GM18517 (cell line): ENCODE measurements around the gene MFNG.

Source experiments
- ATAC-seq: cut with Tn5 transposase; IDR thresholded peaks from one replicate; pipeline ENCODE4 v1.9.1; 2021; ENCODE audit warnings: mild to moderate bottlenecking, moderate library complexity; ENCODE audit not compliant: unreplicated experiment

MFNG gene

DNA sequence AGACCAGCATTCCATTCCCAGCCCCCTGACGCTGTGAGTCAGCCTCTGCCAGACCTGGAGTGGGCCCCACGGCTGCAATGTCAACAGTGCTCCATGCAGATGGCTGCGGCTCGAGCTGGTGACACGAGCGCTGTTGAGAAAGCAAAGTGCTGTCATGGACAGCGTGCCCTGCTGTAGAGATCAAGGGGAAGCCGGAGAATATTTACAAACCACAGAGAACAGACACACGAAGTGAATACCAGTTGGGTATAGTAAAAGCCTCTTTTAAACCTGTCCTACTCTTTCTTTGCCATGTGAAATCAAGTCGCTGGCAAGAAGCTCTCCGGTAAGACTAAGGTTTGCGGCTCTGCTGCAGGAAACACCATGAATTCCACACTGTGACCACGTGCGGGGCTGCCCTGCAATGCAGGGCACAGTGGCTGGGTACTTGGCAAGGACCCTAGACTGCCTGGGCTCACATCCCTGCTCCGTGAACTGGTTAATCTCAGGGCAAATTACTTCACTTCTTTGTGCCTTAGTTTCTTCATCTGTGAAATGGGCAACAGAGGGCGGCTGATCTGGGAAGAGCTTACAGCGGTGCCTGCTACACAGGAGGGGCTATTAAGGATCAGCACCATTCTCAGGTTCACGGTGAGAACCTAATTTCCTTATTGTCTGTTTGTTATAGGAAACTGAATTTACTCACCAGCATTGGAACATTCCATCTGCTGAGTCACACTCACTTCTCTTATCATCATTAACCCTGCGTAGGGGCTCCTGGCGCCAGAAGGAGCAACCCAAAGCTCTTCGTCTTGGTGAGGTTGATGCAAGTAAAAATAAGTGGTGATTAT is 31.1 kb downstream of the MFNG start:
- no peak for ATAC-seq

DNA sequence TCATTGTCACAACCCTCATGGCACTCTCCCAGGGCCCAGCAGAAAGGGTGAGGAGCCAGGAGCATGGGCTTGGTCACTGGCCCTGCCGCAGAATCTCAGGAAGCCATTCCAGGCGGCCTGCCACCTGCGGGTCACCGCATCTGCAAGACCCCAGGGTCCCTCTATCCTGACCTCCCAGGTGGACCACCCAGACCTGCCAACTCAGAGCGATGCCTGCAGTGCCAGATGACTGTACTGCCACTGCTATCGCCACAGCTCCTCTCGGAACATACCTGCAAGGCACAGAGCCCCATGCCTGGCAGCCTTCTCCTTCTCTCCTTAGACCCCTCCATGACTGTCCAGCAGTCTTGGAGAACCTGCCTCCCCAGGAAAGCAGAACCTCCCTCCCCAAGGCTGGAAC is 32.5 kb downstream of the MFNG start:
- no peak for ATAC-seq

DNA sequence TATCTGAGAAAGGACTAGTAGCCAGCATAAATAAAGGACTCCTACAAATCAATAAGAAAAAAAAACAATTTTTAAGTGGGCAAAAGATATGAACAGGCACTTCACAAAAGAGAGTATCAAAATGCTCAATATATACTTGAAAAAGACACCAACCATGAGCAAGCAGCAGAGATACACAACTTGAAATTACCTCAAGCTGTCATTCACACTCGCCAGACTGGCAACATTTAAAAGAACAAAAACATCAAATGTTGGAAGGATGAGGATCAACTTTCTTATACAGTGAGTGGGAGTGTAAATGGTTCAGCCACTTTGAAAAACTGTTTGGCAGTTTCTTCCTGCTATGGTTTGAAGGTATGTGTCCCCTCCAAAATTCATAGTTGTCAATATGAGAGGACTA is 35.0 kb downstream of the MFNG start:
- ATAC-seq = no peak

DNA sequence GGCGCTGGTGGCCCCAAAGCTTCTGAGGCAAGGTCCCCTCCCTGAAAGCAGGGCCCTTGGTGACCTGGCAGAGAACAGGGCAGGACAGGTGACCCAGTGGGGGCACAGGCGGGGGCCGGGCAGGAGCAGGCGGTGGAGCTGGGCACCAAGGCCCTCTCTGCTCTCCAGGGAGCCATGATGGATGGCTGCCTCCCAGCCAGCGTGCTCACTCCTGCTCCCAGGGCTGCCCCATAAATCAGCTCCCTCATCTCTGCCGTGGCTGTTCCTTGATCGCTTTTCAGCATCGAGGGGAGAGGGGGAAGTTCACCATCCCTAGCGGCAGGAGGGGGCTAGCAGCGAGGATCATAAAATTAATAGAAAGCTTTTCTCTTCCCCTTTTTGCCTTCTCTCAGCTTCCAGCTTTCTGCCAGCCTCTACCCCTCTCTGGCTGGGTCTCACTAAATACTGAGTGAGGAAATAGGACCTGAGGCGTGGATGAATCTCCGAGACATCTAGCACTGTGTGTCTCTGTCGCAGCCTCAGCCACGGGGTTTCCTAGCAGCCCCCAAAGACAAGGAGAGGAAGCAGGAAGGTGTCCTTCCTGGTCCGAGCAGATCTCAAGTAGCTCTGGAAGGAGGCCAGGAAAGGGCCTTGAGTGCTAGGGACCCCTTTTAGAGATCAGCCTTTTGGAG is 36.7 kb downstream of the MFNG start:
- ATAC-seq = no peak

DNA sequence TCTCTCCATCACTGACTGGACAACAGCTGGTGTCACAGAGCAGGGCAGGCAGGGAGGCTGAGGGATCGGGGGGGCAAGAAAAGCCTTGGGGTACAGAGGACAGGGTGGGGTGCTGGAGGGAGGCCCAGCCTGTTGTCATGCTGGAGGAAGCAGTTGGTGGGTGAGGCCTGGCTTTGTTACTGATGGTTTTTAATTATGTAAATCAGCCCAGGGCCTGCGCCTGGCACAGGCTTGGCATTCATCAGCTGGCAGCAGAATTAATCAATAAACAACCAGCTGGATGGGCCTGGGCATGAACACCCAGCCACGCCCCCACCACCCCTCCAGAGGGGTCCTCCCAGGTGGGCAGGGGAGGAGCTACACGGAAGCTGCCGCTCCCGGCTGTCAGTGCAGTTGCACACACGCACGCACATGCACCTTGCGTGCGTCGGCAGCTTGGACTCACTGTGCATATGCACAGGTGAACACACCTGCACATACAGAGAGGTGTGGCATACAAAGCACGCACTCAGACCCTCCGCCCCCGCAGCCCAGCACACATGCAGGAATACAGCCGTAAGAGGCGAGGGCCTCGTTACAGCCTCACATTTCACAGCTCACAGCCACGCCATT is 37.6 kb downstream of the MFNG start:
- ATAC-seq = no peak

DNA sequence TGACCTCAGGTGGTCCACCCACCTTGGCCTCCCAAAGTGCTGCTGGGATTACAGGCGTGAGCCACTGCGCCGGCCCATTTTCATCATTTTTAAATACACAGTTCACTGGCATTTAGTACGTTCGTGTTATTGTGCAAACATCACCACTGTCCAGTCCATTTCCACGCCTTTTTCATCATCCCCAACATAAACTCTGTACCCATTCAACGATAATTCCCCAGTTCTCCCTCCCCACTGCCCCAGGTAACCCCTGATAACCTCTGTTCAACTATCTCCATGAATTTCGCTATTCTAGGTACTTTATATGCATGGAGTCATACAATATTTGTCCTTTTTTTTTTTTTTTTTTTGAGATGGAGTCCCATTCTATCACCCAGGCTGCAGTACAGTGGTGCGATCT is 40.7 kb downstream of the MFNG start:
- ATAC-seq = no peak

DNA sequence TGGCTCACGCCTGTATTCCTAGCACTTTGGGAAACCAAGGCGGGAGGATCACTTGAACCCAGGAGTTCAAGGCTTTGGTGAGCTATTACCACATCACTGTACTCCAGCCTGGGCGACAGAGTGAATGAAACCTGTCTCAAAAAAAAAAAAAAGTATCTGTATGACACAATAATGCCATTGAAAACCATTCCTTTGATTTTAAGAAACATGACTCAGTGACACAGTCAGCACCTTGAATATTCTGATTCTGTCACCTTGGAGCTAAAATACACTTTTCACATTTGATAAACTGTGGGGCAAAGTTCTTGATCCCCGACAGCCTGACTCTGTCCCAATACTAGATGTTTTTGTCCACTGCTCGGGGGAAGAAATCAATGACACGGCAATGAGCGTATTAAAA is 42.2 kb downstream of the MFNG start:
- no peak for ATAC-seq

DNA sequence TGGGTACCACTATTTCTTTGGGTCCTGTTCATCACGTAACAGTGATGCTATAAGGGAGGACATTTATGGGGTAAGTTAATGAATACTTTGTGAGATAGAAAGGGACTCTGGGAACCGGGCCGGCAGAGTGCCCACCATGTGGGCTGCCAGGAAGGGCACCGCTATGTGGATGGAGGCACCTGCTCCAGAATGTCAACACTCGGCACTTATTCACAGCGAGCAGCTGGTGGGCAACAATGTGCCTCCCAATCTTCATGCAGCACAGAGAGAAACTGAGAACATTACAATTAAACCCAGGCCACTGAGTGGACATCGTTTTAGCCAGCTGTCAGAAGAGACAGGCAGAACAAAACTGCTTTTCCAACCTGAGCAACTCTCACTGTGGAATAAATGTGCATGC is 43.1 kb downstream of the MFNG start:
- no peak for ATAC-seq

DNA sequence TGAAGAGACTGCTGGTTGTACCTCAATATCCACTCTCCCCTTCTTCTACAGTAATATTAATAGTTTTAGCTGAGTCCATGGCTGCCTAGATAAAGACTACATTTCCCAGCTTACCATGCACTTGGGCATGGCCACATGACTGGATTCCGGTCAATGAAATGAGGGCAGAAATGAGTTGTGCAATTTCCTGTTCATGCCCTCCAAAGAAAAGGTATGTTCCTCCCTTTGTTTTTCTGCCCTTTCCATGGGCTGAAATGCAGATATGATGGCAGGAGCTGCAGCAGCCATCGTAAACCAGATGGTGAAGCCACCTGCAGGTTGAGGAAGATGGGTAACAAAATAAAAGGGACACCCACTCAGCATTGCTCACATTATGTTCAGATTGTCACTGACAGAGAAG is 43.6 kb downstream of the MFNG start:
- no peak for ATAC-seq

DNA sequence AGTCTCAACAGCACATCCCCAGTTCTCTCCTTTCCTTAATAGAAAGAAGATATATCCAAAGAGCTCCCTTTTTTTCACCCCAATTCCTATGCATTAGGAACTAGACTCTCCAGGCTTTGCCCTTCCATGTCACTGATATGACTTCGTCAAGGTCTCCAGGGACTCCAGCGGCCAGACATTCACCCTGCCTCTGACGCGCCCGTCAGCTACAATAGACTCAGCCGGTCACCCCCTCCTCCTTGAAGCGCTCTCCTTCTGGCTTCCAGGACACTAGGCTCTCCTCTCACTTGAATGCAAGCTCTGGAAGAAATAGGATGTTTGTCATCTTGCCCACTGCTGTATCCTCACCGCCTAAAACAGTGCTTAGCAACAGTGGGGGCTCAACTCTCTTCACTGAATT is 44.0 kb downstream of the MFNG start:
- no peak for ATAC-seq

DNA sequence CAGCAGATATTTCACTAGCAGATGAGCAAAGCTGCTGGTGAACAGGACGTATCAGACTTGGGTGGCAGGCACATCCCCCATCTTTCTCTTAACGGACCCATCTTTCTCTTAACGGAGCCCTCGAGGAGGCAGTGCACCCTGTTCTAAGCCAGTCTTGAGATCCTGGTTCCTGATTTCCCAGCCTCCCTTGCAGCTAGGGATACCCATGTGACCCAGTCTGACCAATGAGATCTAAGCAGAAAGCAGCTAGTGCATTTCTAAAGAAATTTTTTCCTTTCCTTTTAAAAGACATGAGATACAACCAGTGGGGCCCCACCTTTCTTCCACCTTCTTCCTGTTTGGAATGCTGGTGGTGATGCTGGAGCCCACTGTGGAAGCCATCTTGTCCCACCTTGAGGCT is 45.3 kb downstream of the MFNG start:
- no peak for ATAC-seq

DNA sequence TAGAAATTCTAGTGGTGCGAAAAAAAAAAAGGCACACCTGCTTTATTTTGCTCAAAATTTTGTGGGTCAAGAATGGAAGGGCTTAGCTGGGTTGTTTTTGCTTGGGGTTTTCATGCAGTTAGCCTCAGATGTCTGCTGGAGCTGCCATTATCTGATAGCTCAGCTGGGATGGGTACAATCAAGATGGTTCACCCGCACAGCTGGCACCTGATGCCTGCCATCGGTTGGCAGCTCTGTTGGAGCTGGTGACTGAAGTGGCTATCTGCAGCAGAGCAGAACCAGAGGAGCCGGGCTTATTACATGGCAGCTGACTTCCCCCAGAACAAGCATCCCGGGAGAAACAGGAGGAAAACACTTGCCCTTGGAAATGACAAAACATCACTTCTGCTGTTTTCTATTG is 46.8 kb downstream of the MFNG start:
- ATAC-seq = no peak

DNA sequence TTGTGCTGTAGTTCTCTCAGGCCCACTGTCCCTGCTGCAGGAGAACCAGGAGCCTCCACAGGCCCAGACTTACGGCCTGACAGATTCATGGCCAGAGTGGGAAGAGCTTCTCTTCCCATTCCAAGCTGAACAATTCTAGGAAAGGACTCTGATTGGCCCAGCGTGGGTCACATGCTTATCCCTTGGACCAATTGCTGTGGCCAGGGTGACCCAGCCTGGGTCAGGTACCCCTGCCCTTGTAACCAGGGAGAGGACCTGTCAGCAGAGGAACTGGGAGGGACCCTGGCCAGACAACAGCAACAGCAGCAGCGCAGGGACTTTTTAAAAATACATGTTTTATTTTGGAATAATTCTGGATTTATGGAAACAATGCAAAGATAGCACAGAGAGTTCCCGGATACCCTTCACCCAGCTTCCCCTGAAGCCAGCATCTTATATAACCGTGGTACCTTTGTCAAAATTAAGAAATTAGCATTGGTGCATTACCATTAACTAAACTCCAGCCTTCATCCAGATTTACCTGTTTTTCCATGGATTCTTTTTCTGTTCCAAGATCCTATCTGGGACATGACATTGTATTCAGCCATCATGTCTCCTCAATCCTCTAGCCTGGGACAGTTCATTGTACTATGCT is 50.1 kb downstream of the MFNG start:
- no peak for ATAC-seq

DNA sequence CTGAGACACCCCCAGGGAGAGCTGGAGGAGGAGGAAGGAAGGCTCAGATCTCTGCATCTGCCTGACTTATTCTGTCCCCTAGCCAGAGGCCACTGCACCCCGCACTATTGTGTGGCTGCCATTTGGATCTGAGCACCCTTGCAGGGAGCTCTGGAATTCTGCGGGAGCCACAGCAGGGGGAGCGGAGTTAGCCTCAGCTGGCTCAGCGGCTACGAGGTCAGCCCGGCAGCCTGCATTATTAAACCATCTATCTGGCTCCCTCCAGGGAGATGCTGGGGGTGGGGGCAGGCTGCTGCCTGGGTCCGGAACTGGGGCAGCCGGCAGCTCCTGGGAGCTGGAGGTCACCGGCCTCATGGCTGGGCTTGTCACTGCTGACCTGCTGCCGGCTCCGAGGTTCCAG is 52.4 kb downstream of the MFNG start:
- ATAC-seq = no peak

DNA sequence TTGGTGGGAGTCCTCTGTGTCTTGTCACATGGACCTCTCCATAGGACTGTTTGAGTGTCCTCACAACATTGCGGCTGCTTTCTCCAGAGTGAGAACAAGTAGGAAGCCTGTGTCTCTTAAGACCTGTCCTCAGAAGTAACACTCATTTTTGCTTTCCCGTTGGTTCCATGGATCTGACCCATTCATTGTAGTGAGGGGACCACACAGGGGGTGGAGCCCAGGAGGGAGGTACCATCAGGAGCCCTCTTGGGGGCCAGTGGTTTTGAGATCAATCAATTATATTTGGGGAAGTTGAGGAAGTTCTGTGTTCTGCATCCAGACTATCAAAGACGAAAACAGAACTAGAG is 53.5 kb downstream of the MFNG start:
- ATAC-seq = no peak

DNA sequence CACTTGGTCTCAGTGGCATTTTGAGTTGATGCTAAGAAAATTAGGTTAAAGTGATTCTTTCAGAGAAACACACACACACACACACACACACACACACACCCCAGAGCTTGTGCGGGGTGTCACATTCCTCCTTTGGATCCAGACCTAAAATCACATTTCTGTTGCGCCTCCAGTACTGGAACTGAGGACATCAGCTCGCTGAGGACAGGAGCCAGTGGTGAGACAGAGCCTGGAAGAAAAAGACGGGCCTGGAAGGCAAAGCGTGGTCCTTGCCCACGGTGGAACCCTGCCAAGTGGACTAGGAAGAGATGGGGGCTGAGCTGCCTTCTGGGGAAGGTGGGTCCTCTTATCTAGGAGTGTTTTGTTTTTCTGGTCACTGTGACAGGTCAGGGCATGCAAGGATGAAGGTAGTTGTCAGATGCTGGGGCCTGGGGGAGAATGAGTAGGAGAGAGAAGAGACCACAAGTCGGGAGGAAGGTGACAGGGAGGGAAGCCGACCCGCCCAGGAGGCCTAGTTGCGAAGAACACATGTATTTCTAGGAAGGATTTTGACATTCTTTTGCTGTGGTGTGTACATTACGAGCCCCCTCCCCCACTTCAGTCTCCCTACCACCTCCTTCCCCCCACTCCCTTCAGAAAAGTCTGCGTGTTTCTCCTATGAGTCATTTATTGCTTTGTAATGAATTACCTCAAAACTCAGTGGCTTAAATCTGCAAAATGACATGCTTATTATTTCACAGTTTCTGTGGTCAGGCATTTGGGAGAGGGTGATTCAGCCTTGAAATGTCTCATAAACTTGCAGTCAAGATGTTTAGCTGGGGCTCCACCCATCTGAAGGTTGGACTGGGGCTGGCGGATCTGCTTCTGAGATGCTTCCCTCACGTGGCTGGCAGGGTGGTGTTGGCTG is 54.1 kb downstream of the MFNG start:
- no peak for ATAC-seq

DNA sequence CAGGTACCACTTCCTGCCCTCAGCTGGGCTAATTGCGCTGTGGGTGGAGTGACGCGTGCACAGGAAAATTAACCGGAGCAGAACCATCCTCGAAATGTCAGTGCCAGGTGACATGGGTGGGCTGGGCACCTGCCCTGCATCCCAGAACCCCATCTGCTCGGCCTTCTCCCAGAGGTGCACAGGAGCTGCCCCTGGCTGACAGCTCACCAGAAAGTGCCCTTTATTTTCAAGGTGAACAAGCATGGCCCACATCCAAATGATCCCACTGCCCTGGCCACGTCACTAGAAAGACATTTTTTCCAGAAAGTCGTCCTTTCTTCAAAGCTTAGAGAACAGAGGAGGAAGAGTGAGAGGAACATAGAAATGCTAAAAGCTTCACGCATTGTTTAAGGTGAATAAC is 54.8 kb downstream of the MFNG start:
- ATAC-seq = no peak

DNA sequence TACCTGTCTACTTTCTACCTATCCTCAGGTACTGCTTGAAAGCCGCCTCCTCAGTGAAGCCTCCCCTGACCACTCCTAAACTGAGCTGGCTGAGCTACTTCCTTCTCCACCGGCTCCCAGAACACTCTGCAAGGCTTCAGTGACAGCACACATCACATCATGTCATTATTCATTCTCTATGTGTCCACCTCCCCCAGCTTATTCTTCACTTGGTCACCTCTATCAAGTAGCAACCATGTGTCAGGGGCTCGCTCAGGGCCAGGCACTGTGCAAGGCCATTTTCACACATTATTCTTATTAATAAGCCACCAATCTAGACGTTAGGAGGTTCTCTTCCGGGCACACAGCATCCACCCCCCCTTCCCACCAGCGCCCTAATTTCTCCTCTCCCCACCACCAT is 55.2 kb downstream of the MFNG start:
- ATAC-seq = no peak

DNA sequence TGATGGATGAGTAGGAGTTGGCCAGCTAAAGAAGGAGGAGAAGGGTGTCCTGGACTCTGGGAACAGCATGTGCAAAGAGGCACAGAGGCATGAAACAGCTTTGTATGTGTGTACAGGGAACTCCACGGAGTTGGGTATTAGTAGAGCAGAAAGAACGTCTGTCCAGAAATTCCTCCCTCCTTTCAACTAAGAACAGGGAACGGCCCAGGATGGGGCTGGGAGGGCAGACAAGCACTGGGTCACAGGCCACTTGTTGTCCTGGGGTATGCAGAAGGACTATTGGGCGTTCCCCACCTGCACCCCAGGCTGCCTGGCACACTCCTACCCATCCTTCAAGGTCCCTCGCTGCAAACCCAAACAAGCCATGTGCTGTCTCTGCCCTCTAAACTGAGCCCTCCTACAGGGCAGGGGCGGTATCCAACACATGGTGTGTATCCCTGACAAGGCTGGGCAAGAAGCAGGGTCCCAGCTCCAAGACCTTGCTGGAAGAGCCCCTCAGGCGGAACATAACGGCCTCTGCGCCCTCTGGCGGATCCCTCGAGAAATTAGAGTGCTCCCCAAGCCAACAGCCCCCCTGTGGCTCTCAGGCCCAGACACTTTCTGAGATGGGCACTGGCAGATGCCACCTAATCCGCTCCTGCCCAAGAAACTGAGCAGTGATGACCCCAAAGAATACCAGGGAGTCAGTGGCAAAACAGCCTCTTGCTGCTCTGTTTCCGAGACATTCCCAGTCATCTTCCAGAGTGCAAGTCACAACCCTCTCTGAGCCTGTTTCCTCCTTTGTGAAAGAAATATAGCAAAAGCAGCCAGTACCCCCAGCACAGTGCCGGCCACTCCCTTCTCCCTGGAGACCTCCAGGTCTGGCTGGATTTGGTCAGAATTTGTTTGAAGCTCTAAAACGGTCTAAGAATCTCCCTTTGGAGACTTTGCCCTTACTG is 57.3 kb downstream of the MFNG start:
- no peak for ATAC-seq
